ENCODE results near the gene JMY. TPM values are rescaled to one million over a fixed set of nuclear protein-coding genes. Genes with fewer than 3 reads are reported as not detected.

The JMY gene
- total RNA-seq, 2 donors from 2014 or later = 15.4 to 22.8 TPM

DNA sequence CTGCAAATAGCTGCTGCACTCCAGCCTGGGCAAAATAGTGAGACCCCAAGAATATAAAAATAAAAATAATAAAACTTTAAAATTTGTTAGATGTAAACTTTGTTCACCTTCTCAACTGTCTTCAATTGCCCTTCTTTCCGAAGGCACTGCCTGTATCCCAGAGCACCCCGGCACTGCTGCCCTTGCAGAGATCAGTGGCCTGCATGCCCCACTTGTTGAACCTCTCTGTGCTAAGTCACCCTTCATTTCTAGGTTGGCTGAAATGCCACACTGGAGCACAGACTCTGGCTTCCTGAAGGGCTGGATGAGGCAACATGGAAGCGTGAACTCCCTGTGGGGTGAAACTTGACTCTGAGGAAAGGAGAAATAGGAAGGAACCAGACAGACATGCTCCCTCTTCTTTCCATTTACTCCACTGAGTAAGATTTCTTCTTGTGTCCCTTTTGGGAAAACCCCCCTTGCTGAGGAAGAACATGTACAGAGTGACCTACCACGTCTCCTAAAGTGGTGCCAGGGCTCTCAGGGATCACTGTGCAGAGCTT lies 8.4 kb upstream of the JMY start:
- no peaks in the 10 kb centered on the region for H3K36me3 ChIP-seq
- DNase-seq (ENCODE audit: low spot score) (no peak), ATAC-seq (ENCODE audit: insufficient number of reproducible peaks, low FRiP score, low read depth) (no peak)
- H3K9me3 ChIP-seq = no peaks in the 10 kb centered on the region
- no peaks in the 10 kb centered on the region for H3K27me3 ChIP-seq (replicated peaks; ENCODE audit: insufficient read depth)
- H3K27ac ChIP-seq = no peak overlapping the region
- no peaks in the 10 kb centered on the region for H3K4me1 ChIP-seq (ENCODE audit: control insufficient read depth in 1 of 2, low read depth in 2 of 2)
- H3K4me3 ChIP-seq = no peak overlapping the region
- TF ChIP-seq, protein P1, sequence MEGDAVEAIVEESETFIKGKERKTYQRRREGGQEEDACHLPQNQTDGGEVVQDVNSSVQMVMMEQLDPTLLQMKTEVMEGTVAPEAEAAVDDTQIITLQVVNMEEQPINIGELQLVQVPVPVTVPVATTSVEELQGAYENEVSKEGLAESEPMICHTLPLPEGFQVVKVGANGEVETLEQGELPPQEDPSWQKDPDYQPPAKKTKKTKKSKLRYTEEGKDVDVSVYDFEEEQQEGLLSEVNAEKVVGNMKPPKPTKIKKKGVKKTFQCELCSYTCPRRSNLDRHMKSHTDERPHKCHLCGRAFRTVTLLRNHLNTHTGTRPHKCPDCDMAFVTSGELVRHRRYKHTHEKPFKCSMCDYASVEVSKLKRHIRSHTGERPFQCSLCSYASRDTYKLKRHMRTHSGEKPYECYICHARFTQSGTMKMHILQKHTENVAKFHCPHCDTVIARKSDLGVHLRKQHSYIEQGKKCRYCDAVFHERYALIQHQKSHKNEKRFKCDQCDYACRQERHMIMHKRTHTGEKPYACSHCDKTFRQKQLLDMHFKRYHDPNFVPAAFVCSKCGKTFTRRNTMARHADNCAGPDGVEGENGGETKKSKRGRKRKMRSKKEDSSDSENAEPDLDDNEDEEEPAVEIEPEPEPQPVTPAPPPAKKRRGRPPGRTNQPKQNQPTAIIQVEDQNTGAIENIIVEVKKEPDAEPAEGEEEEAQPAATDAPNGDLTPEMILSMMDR (IDR thresholded peaks at IDR 0.05) = no peak

DNA sequence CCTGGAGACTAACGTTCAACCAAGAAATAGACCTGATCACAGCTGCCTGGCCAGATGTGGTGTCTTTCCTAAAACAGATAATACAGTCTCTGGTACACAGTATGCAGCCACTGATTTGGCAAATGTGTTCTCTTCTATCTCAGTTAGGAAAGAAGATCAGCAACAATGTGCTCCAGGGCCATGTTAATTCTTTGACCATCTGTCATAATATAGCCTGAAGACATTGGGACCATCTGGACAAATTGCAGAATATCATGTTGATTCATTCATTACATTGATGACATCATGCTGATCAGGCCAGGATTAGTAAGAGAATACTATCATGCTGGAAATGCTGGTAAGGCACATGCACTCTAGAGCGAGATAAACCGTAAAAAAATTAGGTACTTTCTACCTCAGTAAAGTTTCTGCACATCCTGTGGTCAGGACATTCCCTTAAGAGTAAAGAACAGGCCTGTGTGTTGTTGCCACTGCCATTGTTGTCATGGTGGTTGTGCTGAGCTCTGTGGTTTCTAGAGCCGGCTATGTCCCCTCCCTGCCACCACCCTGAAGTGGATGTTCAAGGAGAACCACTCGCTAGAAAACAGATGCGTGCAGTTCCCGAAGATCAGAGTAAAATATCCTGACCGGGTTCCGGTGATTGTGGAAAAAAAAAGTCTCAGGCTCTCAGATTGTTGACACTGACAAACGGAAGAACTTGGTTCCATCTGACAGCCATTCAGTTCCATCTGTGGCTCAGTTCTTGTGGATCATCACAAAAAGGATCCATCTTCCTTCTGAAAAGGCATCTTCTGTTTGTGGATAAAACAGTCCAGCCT lies 6.4 kb upstream of the JMY start:
- Histone ChIP-seq H3K27ac (no peak overlapping the region), H3K27me3 (replicated peaks; ENCODE audit: insufficient read depth) (no peaks in the 10 kb centered on the region), H3K4me3 (no peak overlapping the region), H3K4me1 (ENCODE audit: control insufficient read depth in 1 of 2, low read depth in 2 of 2) (no peaks in the 10 kb centered on the region), H3K9me3 (no peaks in the 10 kb centered on the region), H3K36me3 (no peaks in the 10 kb centered on the region)
- TF ChIP-seq, protein P1 (IDR thresholded peaks at IDR 0.05) = no peak
- no peak for ATAC-seq (ENCODE audit: insufficient number of reproducible peaks, low FRiP score, low read depth)
- no peak for DNase-seq (ENCODE audit: low spot score)

DNA sequence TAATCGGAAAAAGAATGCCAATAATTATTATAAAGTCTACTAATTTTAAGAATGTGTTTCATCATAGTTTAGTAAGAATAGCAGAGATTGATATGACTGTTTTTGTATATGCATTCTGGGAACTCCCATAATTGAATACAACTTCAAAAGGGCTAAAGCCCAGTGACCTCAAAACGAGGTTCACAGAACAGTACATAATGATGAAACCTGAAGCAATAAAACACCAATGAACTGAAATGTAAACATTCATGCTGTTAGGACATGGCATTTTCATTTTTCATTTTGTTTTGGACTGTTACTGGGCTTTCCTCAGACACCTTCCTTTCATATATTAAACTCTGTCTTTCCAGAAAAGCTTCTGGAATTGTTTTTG lies 684 bp upstream of the JMY start:
- H3K9me3 ChIP-seq = no peaks in the 10 kb centered on the region
- TF ChIP-seq, protein P1 (IDR thresholded peaks at IDR 0.05) = no peak
- H3K27ac ChIP-seq = peak overlapping the region; percentile 4 to 56
- H3K27me3 ChIP-seq (replicated peaks; ENCODE audit: insufficient read depth) = no peaks in the 10 kb centered on the region
- no peak for ATAC-seq (ENCODE audit: insufficient number of reproducible peaks, low FRiP score, low read depth)
- H3K4me1 ChIP-seq (ENCODE audit: control insufficient read depth in 1 of 2, low read depth in 2 of 2) = peaks cover 11 to 25% of the 10 kb centered on the region in 2 donors
- H3K36me3 ChIP-seq = no peaks in the 10 kb centered on the region
- DNase-seq (ENCODE audit: low spot score) = no peak
- peak overlapping the region; percentile 83 for H3K4me3 ChIP-seq

DNA sequence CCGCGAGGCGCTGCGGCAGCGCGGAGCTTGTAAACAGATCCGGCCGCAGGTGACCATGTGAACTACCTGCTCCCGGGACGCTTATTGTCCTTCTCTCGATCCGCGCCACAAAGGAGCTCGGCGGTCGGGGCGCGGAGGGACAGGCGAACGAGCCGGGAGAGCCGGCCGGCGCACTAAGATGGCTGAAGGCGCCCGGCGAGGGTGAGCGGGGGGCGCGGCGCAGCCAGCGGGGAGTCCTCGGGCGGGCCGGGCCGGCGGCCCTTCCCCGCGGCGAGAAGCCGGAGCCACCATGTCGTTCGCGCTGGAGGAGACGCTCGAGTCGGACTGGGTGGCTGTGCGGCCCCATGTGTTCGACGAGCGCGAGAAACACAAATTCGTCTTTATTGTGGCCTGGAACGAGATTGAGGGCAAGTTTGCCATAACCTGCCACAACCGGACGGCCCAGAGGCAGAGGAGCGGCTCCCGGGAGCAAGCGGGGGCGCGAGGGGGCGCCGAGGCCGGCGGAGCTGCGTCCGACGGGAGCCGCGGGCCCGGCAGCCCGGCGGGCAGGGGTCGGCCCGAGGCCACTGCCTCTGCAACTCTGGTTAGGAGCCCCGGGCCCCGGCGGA lies 535 bp downstream of the JMY start:
- peak; percentile 23 for ATAC-seq (ENCODE audit: insufficient number of reproducible peaks, low FRiP score, low read depth)
- H3K27me3 ChIP-seq (replicated peaks; ENCODE audit: insufficient read depth) = no peaks in the 10 kb centered on the region
- peak overlapping the region; percentile 71 to 82 for H3K27ac ChIP-seq
- no peaks in the 10 kb centered on the region for H3K36me3 ChIP-seq
- H3K4me3 ChIP-seq = peak overlapping the region; percentile 83
- no peaks in the 10 kb centered on the region for H3K9me3 ChIP-seq
- TF ChIP-seq, protein P1 (IDR thresholded peaks at IDR 0.05) = no peak
- peaks cover 18 to 32% of the 10 kb centered on the region in 2 donors for H3K4me1 ChIP-seq (ENCODE audit: control insufficient read depth in 1 of 2, low read depth in 2 of 2)
- no peak for DNase-seq (ENCODE audit: low spot score)

DNA sequence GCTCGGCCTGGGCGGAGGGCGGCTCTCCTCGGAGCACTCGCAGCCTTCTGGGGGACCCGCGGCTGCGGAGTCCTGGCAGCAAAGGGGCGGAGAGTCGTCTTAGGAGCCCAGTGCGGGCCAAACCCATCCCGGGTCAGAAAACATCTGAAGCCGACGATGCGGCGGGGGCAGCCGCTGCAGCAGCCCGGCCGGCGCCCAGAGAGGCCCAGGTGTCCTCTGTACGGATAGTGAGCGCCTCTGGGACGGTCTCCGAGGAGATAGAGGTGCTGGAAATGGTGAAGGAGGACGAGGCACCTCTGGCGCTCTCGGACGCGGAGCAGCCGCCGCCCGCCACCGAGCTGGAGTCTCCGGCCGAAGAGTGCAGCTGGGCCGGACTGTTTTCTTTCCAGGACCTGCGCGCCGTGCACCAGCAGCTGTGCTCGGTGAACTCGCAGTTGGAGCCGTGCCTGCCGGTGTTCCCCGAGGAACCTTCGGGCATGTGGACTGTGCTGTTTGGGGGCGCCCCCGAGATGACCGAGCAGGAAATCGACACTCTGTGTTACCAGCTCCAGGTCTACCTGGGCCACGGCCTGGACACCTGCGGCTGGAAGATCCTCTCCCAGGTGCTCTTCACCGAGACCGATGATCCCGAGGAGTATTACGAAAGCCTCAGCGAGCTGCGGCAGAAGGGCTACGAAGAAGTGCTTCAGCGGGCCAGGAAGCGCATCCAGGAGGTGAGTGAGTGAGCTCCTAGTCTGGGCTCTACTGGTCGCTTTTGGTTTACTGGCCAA lies 1.2 kb downstream of the JMY start:
- DNase-seq (ENCODE audit: low spot score) = no peak
- ATAC-seq (ENCODE audit: insufficient number of reproducible peaks, low FRiP score, low read depth) = no peak
- H3K9me3 ChIP-seq = no peaks in the 10 kb centered on the region
- peak overlapping the region; percentile 71 to 82 for H3K27ac ChIP-seq
- H3K4me3 ChIP-seq = peak overlapping the region; percentile 83
- TF ChIP-seq, protein P1 (IDR thresholded peaks at IDR 0.05) = no peak
- H3K27me3 ChIP-seq (replicated peaks; ENCODE audit: insufficient read depth) = no peaks in the 10 kb centered on the region
- no peaks in the 10 kb centered on the region for H3K36me3 ChIP-seq
- H3K4me1 ChIP-seq (ENCODE audit: control insufficient read depth in 1 of 2, low read depth in 2 of 2) = peaks cover 18 to 32% of the 10 kb centered on the region in 2 donors

Data from thoracic aorta (tissue), 2 donors.